ENCODE measurements around the gene WDFY4.
"Not testable (repeated sequence)": the region's sequence is repeated elsewhere in the genome, so short reads cannot be mapped to it uniquely, and the experiment has no call there.

Gene WDFY4

GRCh38 chr10:48684792-48685623 is at the start of gene WDFY4:
WDFY4 (plus strand) TSS chr10:48684873; CDS start chr10:48709733, 24,860 bp downstream.
- no peak for DNase-seq

- no peak for DNase-seq
Observed at GRCh38 chr10:48634984-48635557, 49.6 kb upstream of the WDFY4 start.

DNA sequence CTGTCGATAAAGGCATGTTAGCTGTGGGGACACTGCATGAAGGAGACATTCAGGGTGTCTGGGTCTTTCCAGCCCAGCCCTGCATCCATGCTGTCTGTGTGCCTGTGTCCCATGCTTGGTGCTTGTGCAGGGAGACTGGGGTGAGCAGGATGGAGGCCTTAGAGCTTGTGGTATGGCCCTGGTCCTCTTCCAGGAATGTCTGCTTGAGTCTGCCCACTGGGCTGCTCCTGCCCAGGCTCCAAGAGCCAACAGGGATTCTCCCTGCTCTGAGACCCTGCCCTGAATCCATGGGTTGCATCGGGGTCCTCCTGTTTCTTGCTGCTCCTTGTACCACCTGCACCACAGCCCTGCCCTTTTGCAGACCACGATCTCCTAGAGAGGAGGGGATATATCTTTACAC is 48.4 kb upstream of the WDFY4 start:
- DNase-seq, result no peak

DNA sequence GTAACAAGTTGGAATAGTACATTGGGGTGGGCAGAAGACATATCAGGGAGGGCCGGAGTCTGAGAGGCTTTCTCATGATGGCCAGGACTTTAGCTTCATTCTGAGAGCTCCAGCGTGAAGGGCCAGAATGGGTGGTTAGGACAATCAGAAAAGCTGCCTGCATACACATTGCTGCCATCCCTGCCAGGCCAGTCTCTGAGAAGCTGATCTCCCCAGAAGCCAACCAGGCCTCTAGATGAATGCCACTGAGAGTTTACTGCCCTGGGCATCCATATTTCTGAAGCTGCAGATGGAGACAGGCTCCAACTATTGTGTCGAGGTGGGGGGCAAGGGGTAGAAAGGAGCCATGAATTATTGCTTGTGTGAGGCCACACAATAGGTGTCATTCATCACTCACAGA is 47.8 kb upstream of the WDFY4 start:
- DNase-seq, result no peak

- no peak for DNase-seq
Observed at GRCh38 chr10:48638158-48638557, 46.5 kb upstream of the WDFY4 start.

- DNase-seq, result no peak
Observed at GRCh38 chr10:48638739-48639527, 45.7 kb upstream of the WDFY4 start.

GRCh38 chr10:48639632-48640031 is 45.0 kb upstream of the WDFY4 start:
- DNase-seq, result no peak

- DNase-seq, result no peak
Observed at GRCh38 chr10:48640326-48640725, 44.3 kb upstream of the WDFY4 start.

DNA sequence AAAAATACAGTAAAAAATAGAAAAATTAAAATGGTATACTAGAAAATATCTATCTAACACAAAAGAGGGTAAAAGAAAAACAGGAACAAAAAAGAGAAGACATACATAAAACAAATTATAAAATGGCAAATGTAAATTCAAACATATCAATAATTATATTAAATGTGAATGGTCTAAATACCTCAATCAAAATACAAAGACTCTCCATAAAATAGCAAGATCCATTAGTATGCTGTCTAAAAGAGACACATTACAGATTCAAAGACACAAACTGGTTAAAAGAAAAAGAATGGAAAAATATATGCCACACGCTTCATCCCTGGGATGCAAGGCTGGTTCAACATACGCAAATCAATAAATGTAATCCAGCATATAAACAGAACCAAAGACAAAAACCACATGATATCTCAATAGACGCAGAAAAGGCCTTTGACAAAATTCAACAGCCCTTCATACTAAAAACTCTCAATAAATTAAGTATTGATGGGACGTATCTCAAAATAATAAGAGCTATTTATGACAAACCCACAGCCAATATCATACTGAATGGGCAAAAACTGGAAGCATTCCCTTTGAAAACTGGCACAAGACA is 43.5 kb upstream of the WDFY4 start:
- DNase-seq, result not testable (repeated sequence)

- DNase-seq, result no peak
Observed at GRCh38 chr10:48645600-48645999, 39.1 kb upstream of the WDFY4 start.

- DNase-seq, result not testable (repeated sequence)
Observed at GRCh38 chr10:48647073-48647472, 37.6 kb upstream of the WDFY4 start.

DNA sequence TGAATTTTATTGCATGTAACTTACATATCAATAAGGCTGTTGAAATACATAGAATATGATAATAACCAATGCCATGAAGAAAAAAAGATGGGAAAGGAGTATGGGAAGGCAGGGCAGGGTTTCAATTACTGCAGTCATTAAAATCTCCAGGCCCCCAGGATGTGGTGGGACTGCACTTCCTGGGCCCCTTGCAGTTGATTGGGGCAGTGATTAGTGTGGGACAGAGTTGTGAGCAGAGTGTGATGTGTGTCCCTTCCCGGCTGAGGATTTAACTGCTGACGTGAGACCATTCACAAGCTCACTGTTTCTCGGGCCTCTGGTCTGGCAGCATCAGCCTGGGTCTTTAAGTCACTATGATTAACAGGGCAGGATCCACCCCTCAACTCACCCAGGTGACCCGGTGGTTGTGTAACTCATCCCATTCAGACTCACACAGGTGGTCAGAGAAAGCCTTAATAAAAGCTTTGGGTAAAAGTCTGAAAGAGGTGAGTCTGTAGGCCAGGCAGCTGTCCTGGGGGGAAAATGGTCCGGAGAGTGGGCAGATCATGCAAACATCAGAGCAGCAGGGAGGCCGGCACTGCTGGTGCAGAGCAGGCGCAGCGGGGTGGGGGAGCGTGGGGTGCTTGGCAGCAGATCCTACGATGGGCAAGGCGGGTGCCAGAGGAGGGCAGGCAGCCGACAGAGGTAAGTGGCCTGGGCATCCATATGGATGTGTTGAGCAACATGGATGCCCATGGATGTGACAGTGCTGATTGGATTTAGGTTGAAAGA is 36.3 kb upstream of the WDFY4 start:
- DNase-seq, result no peak

DNA sequence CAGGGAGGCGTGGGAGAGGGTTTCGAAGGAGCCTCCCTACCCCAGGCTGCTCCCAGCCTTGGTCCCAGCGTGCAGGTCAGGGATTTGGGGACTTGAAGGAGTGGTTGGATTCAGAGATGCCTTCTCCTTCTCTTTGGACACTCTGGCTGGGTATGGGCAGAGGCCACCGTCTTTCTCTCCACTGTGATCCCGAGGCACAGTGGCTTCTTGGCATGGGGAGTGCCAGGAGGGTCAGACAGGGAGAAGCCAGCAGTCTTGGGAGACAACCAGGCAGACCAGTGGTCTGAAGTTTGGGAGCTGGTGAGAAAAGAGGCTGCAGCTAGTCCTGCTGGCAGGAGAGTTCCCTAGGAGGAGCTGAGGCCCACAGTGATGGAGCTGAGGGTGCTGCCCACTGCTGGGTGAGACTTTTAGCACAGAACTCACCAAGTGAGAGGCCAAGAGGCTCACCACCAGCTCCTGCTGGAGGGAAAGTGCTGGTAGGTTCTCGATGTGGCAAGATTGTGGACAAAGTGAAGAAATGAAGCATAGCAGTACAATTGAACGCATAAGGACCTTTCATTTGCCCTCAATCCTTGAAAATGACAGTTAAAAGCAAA is 35.2 kb upstream of the WDFY4 start:
- no peak for DNase-seq

DNA sequence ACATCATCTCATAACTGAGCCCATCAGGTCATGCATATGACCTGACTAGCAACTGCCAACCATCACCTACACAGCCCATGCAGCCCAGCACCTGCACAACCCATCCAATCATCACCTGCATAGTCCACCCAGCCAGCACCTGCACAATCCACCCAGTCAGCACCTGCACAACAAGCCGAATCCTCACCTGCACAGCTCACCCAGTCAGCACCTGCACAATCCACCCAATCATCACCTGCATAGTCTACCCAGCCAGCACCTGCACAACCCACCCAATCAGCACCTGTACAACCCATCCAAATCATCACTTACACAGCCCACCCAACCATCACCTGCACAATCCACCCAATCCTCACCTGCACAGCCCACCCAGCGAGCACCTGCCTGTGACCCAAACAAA is 33.4 kb upstream of the WDFY4 start:
- no peak for DNase-seq

GRCh38 chr10:48651839-48652238 is 32.8 kb upstream of the WDFY4 start:
- DNase-seq, result no peak

DNA sequence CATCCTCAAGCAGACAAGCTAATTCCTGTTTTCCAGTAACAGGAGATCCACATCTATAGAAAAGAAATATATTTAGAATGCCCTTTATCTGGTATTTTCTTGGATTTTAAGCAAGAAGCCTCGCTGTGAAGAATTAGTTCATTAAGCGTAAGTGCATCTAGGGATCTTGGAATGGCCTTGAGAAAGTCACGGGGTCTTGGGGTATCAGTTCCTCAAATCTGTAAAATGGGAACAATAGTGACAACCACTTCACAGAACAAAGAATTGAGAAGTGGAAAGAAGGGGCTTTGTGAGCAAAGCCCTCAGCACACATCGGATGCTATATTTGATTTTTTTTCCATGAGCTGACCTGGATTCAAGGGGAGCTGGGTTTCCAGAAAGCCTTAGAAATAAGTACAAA is 32.3 kb upstream of the WDFY4 start:
- DNase-seq, result no peak

DNA sequence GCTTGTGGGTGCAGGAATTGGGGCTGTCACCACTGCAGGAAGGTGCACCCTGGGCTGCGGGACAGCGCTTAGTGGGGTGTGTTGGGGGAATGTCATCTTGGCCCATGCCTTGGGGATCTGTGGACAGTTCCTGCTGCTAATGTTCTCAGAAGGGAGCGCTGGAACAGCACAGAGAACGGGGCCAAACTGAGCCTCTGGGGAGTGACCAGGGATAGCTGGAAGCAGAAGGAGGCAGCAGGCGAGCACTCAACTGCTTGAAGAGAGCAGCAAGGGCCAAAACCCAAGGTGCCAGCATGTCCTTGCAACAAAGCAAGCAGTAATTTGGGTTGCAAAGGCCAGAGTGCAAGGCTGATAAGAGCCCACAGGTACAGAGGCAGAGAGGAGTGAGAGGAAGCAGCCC is 31.3 kb upstream of the WDFY4 start:
- DNase-seq, result no peak

DNA sequence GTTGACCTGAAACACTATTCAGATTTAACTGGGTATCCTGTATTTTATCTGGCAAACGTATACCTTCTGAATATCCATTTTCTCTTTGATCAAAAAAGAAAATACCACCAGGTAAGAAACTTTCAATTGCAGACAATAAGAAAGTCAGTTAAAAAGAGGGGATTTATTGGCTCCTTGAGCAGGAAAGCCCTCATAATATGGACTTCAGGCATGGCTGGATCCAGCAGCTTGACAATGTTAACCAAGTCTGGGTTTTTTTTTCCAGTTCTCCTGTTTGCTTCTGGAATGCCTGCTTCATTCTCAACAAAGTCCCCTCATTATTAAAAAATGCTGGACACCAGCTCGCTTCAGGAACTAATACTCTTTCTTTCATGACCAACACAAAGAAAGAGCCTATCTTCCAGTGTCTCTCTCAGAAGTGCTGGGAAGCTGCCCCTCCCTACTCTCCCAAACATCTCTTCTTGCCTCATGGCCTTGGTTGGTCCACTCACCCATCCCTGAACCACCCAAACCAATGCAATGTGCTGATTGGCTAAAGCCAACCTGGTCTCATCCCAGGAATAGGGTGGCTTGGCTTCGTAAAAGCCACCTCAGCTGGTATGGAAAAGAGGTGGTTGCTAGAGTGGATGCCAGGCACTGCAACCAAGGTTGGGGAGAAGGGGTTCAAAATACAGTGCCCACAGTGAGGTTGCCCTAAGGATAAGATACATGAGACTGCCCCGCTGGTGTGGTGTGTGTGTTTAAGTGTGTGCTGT is 30.6 kb upstream of the WDFY4 start:
- no peak for DNase-seq

DNA sequence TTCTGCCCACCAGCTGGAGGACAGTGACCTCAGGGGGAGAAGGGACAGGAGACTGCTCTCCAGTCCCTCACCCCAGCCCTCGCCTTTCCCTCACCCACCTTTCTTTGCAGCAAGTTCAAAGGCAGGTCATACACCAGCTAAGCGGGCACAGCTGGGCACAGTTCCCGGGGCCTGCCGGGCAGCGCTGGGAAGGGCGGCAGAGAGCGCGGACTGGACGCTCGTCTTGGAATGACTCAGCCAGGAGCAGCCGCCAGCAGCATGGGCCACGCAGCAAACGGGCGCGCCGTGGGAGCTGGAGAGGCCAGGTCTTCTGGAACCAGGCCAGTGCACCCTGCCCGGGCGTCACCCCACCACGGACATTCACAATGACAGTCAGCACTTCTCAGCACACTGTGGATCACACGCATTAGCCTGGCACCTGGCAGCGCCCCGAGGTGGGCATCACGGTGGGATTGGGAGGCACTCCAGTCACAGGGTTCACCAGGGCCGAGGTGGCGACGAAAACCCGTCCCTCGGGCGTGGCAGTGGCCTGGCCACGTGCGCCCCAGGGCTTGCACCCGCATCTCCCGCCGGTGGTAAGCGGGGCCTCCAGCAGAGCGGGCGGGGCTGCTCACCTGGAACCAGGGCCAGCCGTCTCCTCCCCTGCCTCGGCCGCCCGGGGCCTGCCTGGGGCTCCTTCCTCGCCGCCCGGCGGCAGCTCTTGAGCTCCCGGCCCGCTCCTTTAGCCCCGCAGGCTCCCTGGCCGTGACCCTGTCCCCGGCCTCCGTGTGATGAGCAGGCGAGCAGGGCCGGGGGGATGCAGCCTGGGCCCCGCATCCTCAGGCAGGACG is 29.0 kb upstream of the WDFY4 start:
- DNase-seq, result no peak

- peak; percentile 13 to 70 for DNase-seq
Observed at GRCh38 chr10:48656241-48656913, 28.3 kb upstream of the WDFY4 start.

All from NCI-H1930 (cell line).